ELF-1 (cell line): ENCODE results near the gene TEX13A.

Source experiments
- DNase-seq: peaks from one replicate; pipeline ENCODE4 v3.0.0-alpha.2; 2016; ENCODE audit warnings: low read depth, low spot score

TEX13A gene

DNA sequence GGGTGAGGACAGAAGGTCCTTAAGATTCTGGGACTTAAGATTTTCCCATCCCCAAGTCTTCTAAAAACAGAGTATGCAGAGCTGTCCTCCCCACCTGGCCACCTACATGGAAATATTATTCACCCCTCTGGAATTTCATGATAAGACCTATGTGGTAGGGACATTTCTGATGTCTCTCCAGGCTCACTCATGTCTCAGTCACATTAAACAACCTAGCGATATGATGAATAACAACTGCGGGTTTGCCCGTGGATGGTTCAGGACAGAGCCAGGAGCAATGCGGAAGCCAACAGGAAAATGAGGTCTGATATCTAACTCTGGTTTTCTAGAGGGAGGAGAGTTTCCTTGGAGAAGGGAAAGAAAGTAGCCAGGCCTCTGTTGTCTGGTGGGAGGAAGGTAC, 47.4 kb downstream of the TEX13A start:
- no peak for DNase-seq
